NCI-H2107 treated with DMSO at 0.1 percent for 48 hours (cell line): ENCODE results near the gene CFAP61.

Experiments used
- DNase-seq: peaks from one replicate; lab custom pipeline; 2025; ENCODE audit not compliant: unreplicated experiment; lab: John Stamatoyannopoulos, UW

The CFAP61 gene

GRCh38 chr20:20266552-20266951, 214.2 kb downstream of the CFAP61 start:
- DNase-seq, result no peak

- DNase-seq, result no peak
These were observed 215.5 kb downstream of the CFAP61 start for GRCh38 chr20:20267685-20268370.

GRCh38 chr20:20271271-20271670, 218.9 kb downstream of the CFAP61 start:
- no peak for DNase-seq

- DNase-seq, result no peak
These were observed 220.4 kb downstream of the CFAP61 start for GRCh38 chr20:20272686-20273085.

GRCh38 chr20:20273286-20273685, 221.0 kb downstream of the CFAP61 start:
- no peak for DNase-seq

- no peak for DNase-seq
These were observed 222.5 kb downstream of the CFAP61 start for GRCh38 chr20:20274821-20275220.

GRCh38 chr20:20275636-20276035, 223.3 kb downstream of the CFAP61 start:
- no peak for DNase-seq

- no peak for DNase-seq
These were observed 224.6 kb downstream of the CFAP61 start for GRCh38 chr20:20276811-20277530.

- DNase-seq, result no peak
These were observed 225.6 kb downstream of the CFAP61 start for GRCh38 chr20:20277894-20278335.

GRCh38 chr20:20286061-20286460, 233.7 kb downstream of the CFAP61 start:
- DNase-seq, result no peak

GRCh38 chr20:20289331-20289730, 237.0 kb downstream of the CFAP61 start:
- DNase-seq, result no peak

- no peak for DNase-seq
These were observed 240.1 kb downstream of the CFAP61 start for GRCh38 chr20:20292472-20292871.

GRCh38 chr20:20293141-20293540, 240.8 kb downstream of the CFAP61 start:
- DNase-seq, result no peak

- no peak for DNase-seq
These were observed 241.5 kb downstream of the CFAP61 start for GRCh38 chr20:20293691-20294385.

- DNase-seq, result no peak
These were observed 243.5 kb downstream of the CFAP61 start for GRCh38 chr20:20295621-20296498.

GRCh38 chr20:20297181-20297580, 244.8 kb downstream of the CFAP61 start:
- DNase-seq, result no peak

GRCh38 chr20:20297752-20298151, 245.4 kb downstream of the CFAP61 start:
- no peak for DNase-seq

GRCh38 chr20:20299904-20300303, 247.6 kb downstream of the CFAP61 start:
- no peak for DNase-seq

- DNase-seq, result no peak
These were observed 251.0 kb downstream of the CFAP61 start for GRCh38 chr20:20303320-20303719.

- no peak for DNase-seq
These were observed 251.4 kb downstream of the CFAP61 start for GRCh38 chr20:20303742-20304141.

- no peak for DNase-seq
These were observed 252.6 kb downstream of the CFAP61 start for GRCh38 chr20:20304942-20305341.
